ENCODE results near the gene CLDN7.
A peak's percentile ranks its signal among the peaks of the same experiment; 100 is the strongest.

The CLDN7 gene

GRCh38 chr17:7262192-7262934 is at the start of gene CLDN7:
TSS of gene CLDN7 (minus strand) at chr17:7262478. CDS start at chr17:7262043, 435 bp downstream.
- H3K27ac ChIP-seq: peak within 1 kb of the TSS; percentile 99
- TF ChIP-seq ZFX (IDR thresholded peaks at IDR 0.05; ENCODE audit: borderline replicate concordance) (no peak), CTCF (IDR thresholded peaks at IDR 0.05) (peak; percentile 47)

DNA sequence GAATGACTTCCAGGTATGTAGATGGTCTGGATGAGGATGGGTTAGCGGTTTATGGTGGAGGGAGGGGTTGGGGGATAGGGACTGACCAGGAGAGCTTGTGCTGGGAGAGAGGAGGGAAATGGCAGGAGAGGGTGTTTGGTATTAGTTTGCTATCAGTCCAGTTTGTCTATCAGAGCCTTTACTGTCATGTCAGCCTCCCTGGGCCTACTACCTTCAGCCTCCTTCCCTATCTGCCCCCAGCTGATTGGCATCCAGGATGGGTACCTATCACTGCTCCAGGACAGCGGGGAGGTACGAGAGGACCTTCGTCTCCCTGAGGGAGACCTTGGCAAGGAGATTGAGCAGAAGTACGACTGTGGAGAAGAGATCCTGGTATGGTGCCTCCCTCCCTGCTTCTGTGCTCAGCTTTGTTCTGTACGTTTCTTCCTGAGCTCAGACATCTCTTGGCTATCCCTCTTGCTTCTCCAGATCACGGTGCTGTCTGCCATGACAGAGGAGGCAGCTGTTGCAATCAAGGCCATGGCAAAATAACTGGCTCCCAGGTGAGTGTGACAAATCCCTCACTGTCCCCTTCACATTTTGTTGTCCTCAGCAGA is 48.9 kb upstream of the CLDN7 start:
- H3K27ac ChIP-seq: peak overlapping the region; percentile 99
- TF ChIP-seq ZFX (IDR thresholded peaks at IDR 0.05; ENCODE audit: borderline replicate concordance) (no peak), CTCF (IDR thresholded peaks at IDR 0.05) (no peak)

DNA sequence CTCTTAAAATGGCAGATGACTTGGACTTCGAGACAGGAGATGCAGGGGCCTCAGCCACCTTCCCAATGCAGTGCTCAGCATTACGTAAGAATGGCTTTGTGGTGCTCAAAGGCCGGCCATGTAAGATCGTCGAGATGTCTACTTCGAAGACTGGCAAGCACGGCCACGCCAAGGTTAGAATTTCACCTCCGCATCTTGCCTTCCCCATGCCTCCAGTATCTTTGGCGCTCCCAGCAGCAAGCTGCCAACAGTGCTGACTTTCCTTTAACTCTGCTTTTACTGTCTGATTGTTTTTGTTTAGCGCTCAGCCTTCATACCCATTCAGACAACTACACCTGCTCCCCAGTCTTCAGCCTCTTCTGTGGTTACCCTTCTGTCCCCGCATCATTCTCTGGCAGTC is 47.4 kb upstream of the CLDN7 start:
- no peak for TF ChIP-seq ZFX (IDR thresholded peaks at IDR 0.05; ENCODE audit: borderline replicate concordance)
- no peak for TF ChIP-seq CTCF (IDR thresholded peaks at IDR 0.05)
- peak overlapping the region; percentile 99 for H3K27ac ChIP-seq

GRCh38 chr17:7308625-7309433 is 46.6 kb upstream of the CLDN7 start:
- TF ChIP-seq ZFX (IDR thresholded peaks at IDR 0.05; ENCODE audit: borderline replicate concordance) (no peak), CTCF (IDR thresholded peaks at IDR 0.05) (no peak)
- peak overlapping the region; percentile 99 for H3K27ac ChIP-seq

GRCh38 chr17:7307686-7308624 is 45.7 kb upstream of the CLDN7 start:
- H3K27ac ChIP-seq: peak overlapping the region; percentile 99
- TF ChIP-seq CTCF (IDR thresholded peaks at IDR 0.05): no peak
- TF ChIP-seq ZFX (IDR thresholded peaks at IDR 0.05; ENCODE audit: borderline replicate concordance): no peak

DNA sequence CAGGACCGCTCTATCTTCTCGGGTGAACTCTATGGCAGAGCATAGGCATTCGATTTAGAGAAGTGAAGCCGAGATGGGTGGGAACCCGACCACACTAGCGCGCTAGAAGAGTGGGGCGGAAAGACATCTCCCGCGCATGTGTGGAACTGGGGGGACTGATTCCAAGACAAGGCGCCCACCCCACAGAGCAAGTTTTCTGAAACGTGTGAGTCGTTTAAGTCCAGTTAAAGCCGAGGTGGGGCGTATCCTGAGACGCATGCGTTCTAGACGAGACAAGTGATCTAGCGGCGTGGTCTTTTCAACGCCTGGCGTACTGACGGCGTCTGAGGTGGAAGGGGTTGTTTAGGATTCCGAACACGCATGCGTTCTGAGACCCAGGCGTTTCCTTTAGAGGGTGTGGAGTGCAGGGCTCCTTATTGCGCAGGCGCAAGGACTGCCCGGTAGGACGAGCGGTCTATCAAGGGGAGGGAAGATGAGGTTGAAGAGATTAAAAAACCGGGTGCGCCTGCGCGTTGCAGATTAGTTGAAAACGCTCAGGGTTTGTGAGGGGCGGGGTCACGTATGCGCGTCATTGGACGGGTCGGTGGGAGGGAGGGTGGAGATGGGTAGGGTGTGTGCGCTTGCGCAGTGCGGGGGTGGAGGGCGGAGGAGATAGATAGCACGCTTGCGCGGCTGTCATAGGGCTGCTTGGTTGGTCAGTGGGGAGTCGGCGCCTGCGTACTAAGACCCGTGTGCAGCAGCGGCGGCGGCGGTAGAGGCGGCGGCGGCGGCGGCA is 44.8 kb upstream of the CLDN7 start, which contains the start of gene EIF5A:
Gene EIF5A (plus strand): TSS at position 718 of the 775 bp plus-strand sequence. CDS start 2,008 bp downstream, outside the sequence.
- peak within 1 kb of the TSS; percentile 99 for H3K27ac ChIP-seq
- no peak for TF ChIP-seq CTCF (IDR thresholded peaks at IDR 0.05)
- no peak for TF ChIP-seq ZFX (IDR thresholded peaks at IDR 0.05; ENCODE audit: borderline replicate concordance)

Measured in 22Rv1 (cell line).